IPS-18a (cell line): ENCODE results near the gene ZFR.

Source experiments
- H3K27ac ChIP-seq: one replicate; pipeline ENCODE4 v1.5.1; 2013; ENCODE audit warnings: low read length
- H3K27me3 ChIP-seq: one replicate; pipeline ENCODE4 v1.6.1; 2013; ENCODE audit warnings: mild to moderate bottlenecking, low read length; ENCODE audit not compliant: control insufficient read depth, insufficient read depth
- H3K36me3 ChIP-seq: one replicate; pipeline ENCODE4 v1.6.1; 2013; ENCODE audit warnings: low read depth, low read length; ENCODE audit not compliant: control insufficient read depth
- H3K4me1 ChIP-seq: one replicate; pipeline ENCODE4 v1.6.1; 2013; ENCODE audit warnings: low read depth, low read length; ENCODE audit not compliant: control insufficient read depth
- H3K4me3 ChIP-seq: one replicate; pipeline ENCODE4 v1.5.1; 2013; ENCODE audit warnings: low read length
- H3K9ac ChIP-seq: one replicate; pipeline ENCODE4 v1.6.1; 2013; ENCODE audit warnings: mild to moderate bottlenecking, low read length, moderate library complexity
- H3K9me3 ChIP-seq: one replicate; pipeline ENCODE4 v1.6.1; 2013; ENCODE audit warnings: low read depth, low read length; ENCODE audit not compliant: control insufficient read depth

Gene ZFR

GRCh38 chr5:32346869-32347268 lies 97.7 kb downstream of the ZFR start:
- Histone ChIP-seq H3K36me3 (no peaks in the 10 kb centered on the region), H3K9ac (no peak overlapping the region), H3K4me1 (no peaks in the 10 kb centered on the region), H3K27ac (no peak overlapping the region), H3K27me3 (no peaks in the 10 kb centered on the region), H3K4me3 (no peak overlapping the region), H3K9me3 (peaks cover 22% of the 10 kb centered on the region)

DNA sequence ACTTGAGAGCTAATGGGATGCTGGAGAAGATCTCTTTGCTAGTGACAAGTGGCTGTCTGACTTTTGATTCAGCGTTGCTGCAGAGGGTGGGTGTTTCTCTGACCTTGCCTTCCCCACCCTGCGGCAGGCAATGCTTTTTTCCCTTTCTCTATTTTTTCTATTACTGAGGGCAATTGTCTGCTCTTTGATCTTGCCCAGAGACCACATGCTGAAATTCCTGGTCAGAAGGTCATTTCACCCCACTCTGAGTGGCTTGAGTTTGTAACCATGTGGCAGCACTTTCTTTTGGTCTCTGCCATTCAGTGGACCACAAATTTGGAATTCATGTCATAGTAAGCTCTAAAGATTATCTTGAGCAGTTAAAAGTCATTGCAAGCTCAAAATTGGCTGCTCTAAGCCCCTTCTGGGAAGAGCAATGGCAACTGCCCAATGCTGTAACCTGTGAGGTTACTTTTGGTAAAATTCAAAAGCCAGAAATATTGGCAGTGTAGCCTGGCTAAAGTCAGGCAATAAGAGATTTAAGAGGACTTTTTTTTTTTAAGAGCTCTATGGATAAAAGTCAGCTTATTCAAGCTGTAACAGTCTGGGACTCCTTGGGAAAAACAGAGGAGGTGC lies 101.4 kb downstream of the ZFR start:
- H3K9me3 ChIP-seq: peaks cover 45% of the 10 kb centered on the region
- no peaks in the 10 kb centered on the region for H3K4me1 ChIP-seq
- no peaks in the 10 kb centered on the region for H3K27me3 ChIP-seq
- H3K27ac ChIP-seq: no peak overlapping the region
- H3K36me3 ChIP-seq: no peaks in the 10 kb centered on the region
- no peak overlapping the region for H3K4me3 ChIP-seq
- no peak overlapping the region for H3K9ac ChIP-seq

DNA sequence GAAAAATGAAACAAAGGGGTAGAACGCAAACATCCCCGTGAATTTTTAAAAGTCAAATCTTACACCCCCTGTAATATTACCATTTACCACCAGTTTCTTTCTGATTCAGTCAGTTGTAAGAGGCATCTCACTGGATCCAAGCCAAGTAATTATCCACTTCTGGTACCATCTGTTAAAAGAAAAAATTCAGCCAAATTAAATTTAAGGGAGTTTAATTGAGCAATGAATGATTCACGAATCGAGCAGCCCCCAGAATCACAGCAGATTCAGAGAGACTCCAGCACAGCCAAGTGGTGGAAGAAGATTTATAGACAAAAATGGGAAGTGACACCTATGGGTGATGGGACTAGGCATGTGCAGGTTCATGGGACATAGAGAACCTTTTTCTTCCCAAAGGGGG lies 101.9 kb downstream of the ZFR start:
- H3K9me3 ChIP-seq: peaks cover 44% of the 10 kb centered on the region
- H3K4me3 ChIP-seq: no peak overlapping the region
- H3K27me3 ChIP-seq: no peaks in the 10 kb centered on the region
- no peaks in the 10 kb centered on the region for H3K36me3 ChIP-seq
- H3K9ac ChIP-seq: no peak overlapping the region
- no peak overlapping the region for H3K27ac ChIP-seq
- H3K4me1 ChIP-seq: no peaks in the 10 kb centered on the region

DNA sequence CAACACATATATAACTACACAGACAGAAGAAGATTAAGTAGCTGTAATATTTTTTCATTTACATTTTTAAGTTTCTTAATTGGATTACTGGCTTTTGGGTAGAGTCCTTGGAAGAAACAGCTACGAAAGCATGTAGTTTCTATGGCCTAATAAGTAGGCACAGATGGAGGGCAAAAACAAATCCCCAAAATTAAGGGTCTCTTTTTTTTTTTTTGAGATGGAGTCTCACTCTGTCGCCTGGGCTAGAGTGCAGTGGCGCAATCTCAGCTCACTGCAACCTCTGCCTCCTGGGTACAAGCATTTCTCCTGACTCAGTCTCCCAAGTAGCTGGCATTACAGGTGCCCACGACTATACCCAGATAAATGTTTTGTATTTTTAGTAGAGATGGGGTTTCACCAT lies 104.7 kb downstream of the ZFR start:
- Histone ChIP-seq H3K27me3 (no peaks in the 10 kb centered on the region), H3K9ac (no peak overlapping the region), H3K9me3 (peaks cover 46% of the 10 kb centered on the region), H3K4me1 (no peaks in the 10 kb centered on the region), H3K36me3 (no peaks in the 10 kb centered on the region), H3K27ac (no peak overlapping the region), H3K4me3 (no peak overlapping the region)

- H3K9ac ChIP-seq: no peak overlapping the region
- peaks cover 46% of the 10 kb centered on the region for H3K9me3 ChIP-seq
- no peak overlapping the region for H3K4me3 ChIP-seq
- H3K4me1 ChIP-seq: no peaks in the 10 kb centered on the region
- no peaks in the 10 kb centered on the region for H3K27me3 ChIP-seq
- no peaks in the 10 kb centered on the region for H3K36me3 ChIP-seq
- H3K27ac ChIP-seq: no peak overlapping the region
These were observed 105.3 kb downstream of the ZFR start for GRCh38 chr5:32339198-32339597.

DNA sequence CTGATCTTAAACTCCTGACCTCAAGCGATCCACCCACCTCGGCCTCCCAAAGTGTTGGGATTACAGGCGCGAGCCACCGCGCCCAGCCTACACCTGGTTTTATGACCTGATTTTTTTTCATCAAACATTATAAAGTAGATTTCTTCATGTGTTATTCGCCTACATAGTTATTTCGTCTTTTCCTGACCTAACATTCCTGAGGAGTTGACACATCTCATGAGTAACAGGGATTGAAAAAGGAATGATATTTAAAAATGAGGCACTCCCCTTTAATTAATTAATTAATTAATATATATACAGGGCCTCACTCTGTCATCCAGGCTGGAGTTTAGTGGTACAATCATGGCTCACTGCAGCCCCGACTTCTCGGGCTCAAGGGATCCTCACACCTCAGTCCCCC lies 111.6 kb downstream of the ZFR start:
- Histone ChIP-seq H3K9ac (no peak overlapping the region), H3K4me1 (no peaks in the 10 kb centered on the region), H3K4me3 (no peak overlapping the region)

GRCh38 chr5:32332361-32332760 lies 112.2 kb downstream of the ZFR start:
- Histone ChIP-seq H3K36me3 (no peaks in the 10 kb centered on the region), H3K4me3 (no peak overlapping the region), H3K9ac (no peak overlapping the region), H3K9me3 (peaks cover 12% of the 10 kb centered on the region), H3K27me3 (no peaks in the 10 kb centered on the region), H3K4me1 (no peaks in the 10 kb centered on the region), H3K27ac (no peak overlapping the region)

More for the DNA sequence above, 111.6 kb downstream of the ZFR start:
- Histone ChIP-seq H3K27me3 (no peaks in the 10 kb centered on the region), H3K9me3 (peaks cover 12% of the 10 kb centered on the region), H3K27ac (no peak overlapping the region), H3K36me3 (no peaks in the 10 kb centered on the region)

- H3K27ac ChIP-seq: no peak overlapping the region
- no peaks in the 10 kb centered on the region for H3K36me3 ChIP-seq
- no peaks in the 10 kb centered on the region for H3K4me1 ChIP-seq
- H3K27me3 ChIP-seq: no peaks in the 10 kb centered on the region
- H3K4me3 ChIP-seq: no peak overlapping the region
- peaks cover 12% of the 10 kb centered on the region for H3K9me3 ChIP-seq
- H3K9ac ChIP-seq: no peak overlapping the region
These were observed 112.6 kb downstream of the ZFR start for GRCh38 chr5:32331935-32332274.

- no peak overlapping the region for H3K9ac ChIP-seq
- no peak overlapping the region for H3K27ac ChIP-seq
These were observed 113.2 kb downstream of the ZFR start for GRCh38 chr5:32331217-32331934.

GRCh38 chr5:32330126-32330971 lies 114.2 kb downstream of the ZFR start:
- Histone ChIP-seq H3K27me3 (no peaks in the 10 kb centered on the region), H3K36me3 (no peaks in the 10 kb centered on the region), H3K9me3 (peaks cover 2% of the 10 kb centered on the region), H3K27ac (no peak overlapping the region), H3K9ac (no peak overlapping the region), H3K4me3 (no peak overlapping the region), H3K4me1 (no peaks in the 10 kb centered on the region)

More at GRCh38 chr5:32331217-32331934, 113.2 kb downstream of the ZFR start:
- no peaks in the 10 kb centered on the region for H3K36me3 ChIP-seq
- H3K9me3 ChIP-seq: peaks cover 10% of the 10 kb centered on the region
- H3K27me3 ChIP-seq: no peaks in the 10 kb centered on the region
- H3K4me1 ChIP-seq: no peaks in the 10 kb centered on the region
- no peak overlapping the region for H3K4me3 ChIP-seq

- H3K9ac ChIP-seq: no peak overlapping the region
- no peaks in the 10 kb centered on the region for H3K27me3 ChIP-seq
- H3K36me3 ChIP-seq: no peaks in the 10 kb centered on the region
- no peaks in the 10 kb centered on the region for H3K4me1 ChIP-seq
- no peak overlapping the region for H3K4me3 ChIP-seq
- H3K9me3 ChIP-seq: no peaks in the 10 kb centered on the region
- no peak overlapping the region for H3K27ac ChIP-seq
These were observed 115.1 kb downstream of the ZFR start for GRCh38 chr5:32329395-32329834.
